HK-2 (cell line): ENCODE results near the gene KRT28.

Experiments
- DNase-seq: peaks from one replicate; pipeline ENCODE4 v3.0.0-alpha.2; 2018; ENCODE audit not compliant: unreplicated experiment

Gene KRT28, protein sequence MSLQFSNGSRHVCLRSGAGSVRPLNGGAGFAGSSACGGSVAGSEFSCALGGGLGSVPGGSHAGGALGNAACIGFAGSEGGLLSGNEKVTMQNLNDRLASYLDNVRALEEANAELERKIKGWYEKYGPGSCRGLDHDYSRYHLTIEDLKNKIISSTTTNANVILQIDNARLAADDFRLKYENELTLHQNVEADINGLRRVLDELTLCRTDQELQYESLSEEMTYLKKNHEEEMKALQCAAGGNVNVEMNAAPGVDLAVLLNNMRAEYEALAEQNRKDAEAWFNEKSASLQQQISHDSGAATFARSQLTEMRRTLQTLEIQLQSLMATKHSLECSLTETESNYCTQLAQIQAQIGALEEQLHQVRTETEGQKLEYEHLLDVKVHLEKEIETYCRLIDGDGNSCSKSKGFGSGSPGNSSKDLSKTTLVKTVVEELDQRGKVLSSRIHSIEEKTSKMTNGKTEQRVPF

GRCh38 chr17:40799859-40800258 is at the start of gene KRT28:
TSS of gene KRT28 (minus strand) at chr17:40799959. CDS start at chr17:40799893, 66 bp downstream.
- no peak for DNase-seq

DNA sequence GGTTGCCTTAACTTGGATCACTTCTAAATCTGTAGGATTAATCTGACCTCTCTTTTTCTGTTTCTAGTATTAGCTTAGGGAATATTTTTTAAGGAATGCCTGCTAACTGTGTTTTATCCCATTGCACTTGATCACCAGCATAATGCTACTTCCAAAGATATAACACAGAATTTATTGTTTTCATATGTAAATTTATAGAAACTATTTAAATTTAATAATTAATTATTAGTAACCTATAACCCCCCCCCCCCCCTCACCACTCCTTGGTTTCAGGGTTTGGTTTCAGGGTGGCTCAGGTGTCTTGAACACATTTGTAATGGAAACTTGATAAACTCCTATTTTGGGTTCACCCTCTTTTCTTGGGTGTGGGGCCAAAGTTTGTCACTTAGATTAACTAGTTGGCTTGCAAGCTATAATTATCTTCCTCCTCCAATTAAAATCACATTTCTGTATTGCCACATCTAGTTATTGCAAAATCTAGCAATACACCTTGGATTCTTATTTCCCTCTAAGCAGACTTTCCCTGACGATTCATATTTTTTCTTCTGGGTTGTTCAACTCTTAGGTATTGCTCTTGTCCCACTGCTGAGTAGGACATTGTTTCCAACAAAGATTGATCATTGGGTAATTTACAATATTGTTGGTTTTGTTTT is 49.0 kb upstream of the KRT28 start:
- no peak for DNase-seq

DNA sequence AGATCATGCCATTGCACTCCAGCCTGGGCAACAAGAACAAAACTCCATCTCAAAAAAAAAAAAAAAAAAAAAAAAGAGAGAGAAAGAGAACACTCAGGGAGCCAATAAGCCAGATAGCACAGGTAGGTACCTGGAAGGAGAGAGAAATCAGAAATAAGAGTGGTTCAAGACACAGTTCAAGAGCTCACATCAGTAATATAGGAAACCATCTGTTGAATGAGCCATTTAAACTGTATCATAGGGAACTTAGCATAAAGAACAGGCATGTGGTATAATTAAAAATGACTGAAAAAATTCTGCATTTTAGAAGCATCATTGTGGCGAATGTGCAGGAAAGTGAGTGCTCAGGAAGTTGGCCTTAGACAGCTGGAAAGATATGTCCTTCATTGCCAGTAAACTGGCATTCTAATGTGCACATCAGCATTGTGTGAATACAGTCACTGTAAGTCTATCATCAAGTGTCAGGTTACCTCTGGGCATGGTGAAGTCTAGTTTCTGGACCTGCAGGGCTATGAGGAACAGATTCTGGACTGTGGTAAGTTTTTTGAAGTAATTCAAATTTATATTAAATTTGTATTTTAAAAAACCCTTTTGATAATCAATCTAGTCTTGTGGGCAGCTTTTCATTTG is 46.9 kb upstream of the KRT28 start:
- DNase-seq = no peak

DNA sequence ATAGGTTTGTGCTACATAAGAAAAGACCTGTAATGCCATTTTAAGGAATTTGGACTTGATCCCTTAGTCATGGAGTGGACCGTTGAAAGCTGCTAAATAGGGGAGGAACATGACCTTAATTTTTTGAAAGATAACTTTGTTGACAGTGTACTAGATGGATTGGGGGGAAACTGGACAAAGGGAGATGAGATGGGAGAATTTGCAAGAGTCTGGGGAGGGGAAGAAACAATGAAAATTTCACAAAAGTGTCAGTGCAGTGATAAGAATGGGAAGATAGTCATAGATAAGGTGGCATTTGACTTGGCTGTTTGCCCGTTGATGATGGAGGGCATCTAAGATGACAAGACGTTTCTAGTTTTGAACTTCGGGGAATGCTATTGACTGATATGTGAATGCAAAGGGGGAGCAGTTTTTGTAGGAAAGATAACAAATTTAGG is 44.9 kb upstream of the KRT28 start:
- no peak for DNase-seq

DNA sequence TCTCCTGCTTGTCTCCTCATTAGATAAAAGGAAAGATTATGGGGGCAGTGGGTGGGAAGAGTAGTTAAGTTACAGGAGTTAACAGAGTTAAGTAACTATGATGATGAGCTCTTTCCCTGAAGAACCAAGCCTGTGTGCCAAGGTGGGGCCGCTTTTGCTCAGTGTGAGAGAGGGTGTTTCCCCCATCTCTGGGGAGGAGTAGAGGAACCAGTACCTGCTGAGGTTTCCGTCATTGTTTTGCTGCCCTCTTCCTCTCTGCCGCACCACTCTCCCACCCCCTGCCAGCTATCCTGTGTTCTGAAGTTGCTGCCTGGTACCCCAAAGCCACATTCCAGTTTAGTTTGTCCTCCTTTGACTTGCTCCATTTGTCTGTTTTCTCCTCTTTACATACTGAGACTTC is 43.5 kb upstream of the KRT28 start:
- no peak for DNase-seq

DNA sequence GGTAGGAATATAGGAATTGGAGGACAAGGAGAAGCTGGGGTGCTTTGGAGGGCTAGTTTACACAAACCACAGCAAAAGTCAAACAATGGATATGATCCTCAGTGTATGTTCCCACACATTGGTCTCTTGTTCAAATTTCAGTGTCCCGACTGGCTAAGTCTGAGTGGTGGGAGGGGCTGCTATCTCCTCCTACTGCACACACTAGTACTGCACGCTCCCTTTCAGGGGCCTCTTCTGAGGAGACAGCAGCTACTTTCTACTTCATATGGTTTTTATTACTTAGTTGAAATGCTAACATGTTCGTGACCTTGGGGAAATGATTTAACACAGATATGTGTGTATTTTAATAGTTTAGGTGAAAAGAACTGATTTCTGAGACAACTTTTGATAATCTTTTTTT is 41.5 kb upstream of the KRT28 start:
- DNase-seq = no peak

GRCh38 chr17:40839194-40839593 is 39.4 kb upstream of the KRT28 start:
- no peak for DNase-seq

GRCh38 chr17:40836020-40836419 is 36.3 kb upstream of the KRT28 start:
- DNase-seq = no peak

- DNase-seq = no peak
Observed at GRCh38 chr17:40833882-40834281, 34.1 kb upstream of the KRT28 start.

- no peak for DNase-seq
Observed at GRCh38 chr17:40832840-40833239, 33.1 kb upstream of the KRT28 start.

DNA sequence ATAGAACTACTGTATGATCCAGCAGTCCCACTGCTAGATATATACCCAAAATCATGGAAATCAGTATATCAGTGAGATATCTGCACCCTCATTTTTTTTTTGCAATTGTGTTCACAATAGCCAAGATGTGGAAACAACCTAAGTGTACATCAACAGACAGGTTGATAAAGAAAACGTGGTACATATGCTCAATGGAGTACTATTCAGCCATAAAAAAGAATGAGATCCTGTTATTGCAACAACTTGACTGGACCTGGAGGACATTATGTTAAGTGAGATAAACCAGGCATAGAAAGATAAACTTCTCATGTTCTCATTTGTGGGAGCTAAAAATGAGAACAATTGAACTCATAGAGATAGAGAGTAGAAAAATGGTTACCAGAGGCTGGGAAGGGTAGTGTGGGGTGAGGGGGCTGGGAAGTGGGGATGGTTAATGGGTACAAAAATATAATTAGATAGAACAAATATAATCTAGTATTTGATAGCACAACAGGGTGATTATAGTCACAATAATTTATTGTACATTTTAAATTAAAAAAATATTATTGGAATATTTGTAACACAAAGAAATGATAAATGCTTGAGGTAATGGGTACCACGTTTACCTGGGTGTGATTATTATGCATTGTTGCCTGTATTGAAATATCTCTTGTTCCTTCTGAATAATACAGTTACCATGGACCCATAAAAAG is 30.5 kb upstream of the KRT28 start:
- no peak for DNase-seq

DNA sequence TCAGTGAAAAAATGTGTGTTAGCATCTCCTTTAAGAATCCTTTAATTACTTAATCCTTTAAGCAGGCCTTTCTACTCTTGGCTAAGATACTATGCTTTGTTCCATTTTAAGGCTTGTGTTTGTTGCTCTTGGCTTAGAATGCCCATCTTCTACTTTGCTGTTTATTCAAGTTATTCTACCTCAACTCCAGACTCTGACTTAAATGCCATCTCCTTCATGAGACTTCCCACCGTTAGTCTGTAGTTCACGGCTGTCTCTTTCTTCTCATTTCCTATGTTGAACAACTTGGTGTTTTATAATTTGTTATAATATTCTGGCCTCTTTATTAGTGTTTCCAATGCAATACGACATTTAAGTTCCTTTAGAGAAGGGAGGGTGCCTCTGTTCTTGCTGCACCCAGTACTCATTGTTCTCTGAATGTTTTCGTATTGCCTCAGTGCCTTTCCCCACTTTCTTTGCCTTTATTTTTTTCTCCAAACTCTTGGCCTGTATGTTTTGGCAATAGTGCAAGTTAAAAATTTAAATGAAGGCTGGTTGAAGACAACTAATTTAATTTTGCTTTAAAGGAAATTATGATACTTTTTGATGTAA is 28.8 kb upstream of the KRT28 start:
- no peak for DNase-seq

DNA sequence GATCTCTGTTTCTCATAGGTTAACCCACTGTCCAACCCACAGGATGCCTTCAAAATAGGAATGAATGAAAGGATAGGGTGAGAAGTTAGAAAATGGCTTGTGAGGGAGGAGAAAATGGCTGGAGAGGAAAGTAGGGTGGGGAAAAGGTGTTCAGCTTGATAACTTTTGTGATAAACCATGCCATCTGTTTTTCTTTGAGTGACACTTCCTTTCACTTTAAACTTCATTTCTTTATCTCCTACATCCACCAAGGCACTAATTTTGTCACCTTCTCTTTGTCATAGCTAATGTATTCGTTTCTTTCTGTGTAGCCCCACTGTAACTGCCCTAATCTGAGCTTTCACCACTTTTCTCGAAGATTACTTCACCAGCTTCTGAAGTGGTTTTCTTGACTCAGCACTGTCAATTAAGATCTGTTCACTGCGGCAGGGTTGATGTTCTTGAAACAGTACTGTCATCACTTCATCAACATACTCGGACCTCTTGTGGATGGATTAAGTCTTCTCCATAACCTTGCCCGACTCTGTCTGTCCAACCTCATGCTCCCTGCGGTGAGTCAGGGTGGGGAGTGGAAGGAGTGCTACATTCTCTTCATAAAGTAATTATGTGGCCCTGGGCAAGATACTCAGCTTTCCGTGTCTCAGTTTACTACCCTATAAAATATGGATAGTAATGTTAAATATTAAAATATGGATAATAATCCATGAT is 28.1 kb upstream of the KRT28 start:
- DNase-seq = peak; percentile 18

GRCh38 chr17:40825599-40825998 is 25.8 kb upstream of the KRT28 start:
- DNase-seq = no peak

DNA sequence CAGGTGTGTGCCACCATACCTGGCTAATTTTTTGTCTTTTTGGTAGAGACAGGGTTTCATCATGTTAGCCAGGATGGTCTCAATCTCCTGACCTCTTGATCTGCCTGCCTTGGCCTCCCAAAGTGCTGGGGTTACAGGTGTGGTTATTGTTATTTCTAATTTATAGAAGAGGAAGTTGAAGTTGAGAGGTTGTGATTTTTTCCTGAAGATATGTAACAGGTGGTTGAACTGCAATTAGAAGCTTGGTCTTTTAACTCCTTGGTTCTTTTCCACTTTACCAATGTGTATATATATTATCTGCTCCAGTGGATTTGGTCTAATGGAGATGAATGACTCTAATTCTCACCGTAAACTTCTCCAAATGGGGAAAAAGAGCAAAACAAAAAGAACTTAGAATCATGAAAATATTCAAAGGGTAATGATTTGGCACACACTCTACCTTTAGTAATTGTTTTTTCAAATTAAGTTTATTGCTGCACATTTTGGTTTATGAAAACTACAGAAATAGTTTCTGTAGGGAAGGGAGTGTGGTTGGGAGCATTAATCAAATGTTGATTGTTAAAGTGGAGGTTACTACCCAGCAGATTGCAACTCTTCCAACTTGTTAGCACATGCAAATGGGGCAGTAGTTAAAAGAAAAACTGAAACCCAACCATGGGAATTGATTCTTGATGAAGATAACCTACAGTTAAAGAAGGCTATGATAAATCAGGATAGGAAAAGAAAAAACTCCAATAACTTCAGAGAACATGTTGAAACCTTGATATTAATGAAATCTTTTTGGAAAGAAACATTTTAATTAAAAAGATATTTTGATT is 24.5 kb upstream of the KRT28 start:
- DNase-seq = no peak

GRCh38 chr17:40822132-40822812 is 22.5 kb upstream of the KRT28 start, which contains the start of gene KRT10:
TSS of gene KRT10 (minus strand) at chr17:40822614. CDS start at chr17:40822585, 29 bp downstream.
- DNase-seq = no peak

- DNase-seq = no peak
Observed at GRCh38 chr17:40821536-40821935, 21.8 kb upstream of the KRT28 start.

- DNase-seq = no peak
Observed at GRCh38 chr17:40820228-40820838, 20.6 kb upstream of the KRT28 start.

DNA sequence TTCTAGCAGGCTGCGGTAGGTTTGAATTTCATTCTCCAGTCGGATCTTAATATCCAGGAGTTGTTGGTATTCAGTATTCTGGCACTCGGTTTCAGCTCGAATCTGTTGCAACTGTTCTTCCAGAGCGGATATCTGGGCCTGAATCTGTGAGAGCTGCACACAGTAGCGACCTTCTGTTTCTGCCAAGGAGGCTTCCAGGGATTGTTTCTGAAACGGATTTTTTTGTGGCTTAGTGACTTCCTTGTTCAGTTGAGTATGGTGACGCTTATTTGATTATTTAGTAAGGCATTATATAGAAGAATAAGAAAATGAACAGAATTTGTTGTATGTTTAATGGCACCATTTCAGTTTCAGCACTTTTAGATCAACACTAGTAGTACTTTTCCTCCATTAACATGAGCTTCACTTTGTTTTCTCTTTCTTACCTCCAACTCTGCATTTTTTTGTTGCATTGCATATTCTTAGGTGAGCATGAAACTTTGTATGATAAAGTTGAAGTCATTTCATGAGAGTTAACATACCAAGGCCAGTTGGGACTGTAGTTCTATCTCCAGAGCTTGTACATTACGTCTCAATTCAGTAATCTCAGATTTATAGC is 19.9 kb upstream of the KRT28 start:
- DNase-seq = no peak
